ENCODE measurements around the gene GLDC.

The GLDC gene

GRCh38 chr9:6616951-6617602, 28.5 kb downstream of the GLDC start:
- no peak for DNase-seq

DNA sequence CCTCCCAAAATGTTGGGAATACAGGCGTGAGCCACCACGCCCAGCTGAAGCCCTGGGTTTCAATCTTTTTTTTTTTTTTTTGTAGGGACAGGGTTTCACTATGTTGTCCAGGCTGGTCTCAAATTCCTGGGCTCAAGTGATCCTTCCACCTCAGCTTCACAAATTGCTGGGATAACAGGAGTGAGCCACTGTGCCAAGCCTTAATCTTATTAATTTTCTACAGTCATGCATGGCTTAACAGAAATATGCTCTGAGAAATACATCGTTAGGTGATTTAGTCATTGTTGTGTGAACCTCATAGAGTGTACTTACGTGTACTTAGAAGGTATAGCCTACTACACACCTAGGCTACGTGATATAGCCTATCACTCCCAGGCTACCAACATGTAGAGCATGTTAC, 31.0 kb downstream of the GLDC start:
- no peak for DNase-seq

- DNase-seq, result no peak
These were observed 33.7 kb downstream of the GLDC start for GRCh38 chr9:6611865-6612264.

DNA sequence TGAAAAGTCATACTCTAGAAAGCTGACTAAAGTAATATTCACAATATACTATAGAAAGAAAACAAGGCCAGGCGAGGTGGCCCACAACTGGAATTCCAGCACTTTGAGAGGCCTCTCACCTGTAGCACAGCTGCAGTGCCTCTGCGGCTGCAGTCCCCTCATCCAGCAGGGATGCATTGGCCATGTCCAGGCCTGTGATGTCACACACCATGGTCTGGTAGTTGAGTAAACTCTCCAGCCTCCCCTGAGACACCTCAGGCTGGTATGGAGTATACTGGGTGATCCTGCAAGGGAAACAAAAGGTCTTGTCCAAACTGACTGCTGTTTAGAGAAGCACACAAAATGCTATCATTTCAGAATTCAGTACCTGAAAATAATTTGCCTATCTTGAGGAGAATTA, 35.5 kb downstream of the GLDC start:
- DNase-seq, result no peak

GRCh38 chr9:6609497-6610016, 36.0 kb downstream of the GLDC start:
- DNase-seq, result peak; percentile 0

DNA sequence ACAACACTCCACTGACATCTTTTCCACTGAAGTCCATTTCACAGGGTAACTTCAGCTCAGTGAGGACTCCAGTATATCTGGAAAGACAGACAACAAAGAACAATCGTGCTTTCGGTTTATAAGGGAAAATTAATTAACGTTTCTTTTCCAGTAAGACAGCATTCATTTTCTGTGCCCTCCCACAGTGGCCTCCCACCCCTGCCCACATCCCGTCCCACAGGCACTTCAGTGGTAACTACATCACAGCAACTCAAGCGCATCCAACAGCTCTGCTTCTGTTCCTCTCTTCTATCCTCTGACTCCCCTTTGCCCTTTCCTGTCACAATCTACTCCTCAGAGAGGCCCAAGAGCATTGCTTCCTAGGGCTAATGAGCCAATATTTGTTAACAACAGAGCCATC, 40.3 kb downstream of the GLDC start:
- peak; percentile 0 for DNase-seq

DNA sequence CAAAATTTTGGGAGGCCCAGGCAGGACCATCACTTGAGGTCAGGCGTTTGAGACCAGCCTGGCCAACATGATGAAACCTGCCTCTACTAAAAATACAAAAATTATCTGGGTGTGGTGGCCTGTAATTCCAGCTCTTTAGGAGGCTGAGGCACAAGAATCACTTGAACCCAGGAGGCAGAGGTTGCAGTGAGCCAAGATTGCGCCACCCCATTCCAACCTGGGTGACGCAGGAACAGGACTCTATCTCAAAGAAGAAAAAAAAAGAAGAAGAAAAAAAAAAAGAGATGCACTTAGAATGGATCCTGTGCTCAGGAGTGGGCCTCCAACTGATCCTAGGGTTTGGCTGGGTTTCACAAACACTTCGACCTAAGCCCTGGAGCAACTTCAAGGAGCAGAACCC, 45.1 kb downstream of the GLDC start:
- no peak for DNase-seq

DNA sequence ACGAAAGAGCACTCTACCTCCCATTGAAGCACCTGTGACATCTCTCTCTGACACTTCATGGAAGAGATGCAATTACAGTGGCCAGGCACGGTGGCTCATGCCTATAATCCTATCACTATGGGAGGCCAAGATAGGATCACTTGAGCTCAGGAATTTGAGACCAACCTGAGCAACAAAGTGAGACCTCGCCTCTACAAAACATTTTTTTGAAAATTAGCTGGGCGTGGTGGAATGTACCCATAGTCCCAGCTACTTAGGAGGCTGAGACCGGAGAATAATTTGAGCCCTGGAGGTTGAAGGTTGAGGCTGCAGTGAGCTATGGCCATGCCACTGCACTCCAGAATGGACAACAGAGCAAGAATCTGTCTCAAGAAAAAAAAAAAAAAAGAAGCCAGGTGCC, 45.5 kb downstream of the GLDC start:
- no peak for DNase-seq

GRCh38 chr9:6598249-6598725, 47.2 kb downstream of the GLDC start:
- DNase-seq, result peak; percentile 16

GRCh38 chr9:6592791-6593190, 52.7 kb downstream of the GLDC start:
- DNase-seq, result no peak

GRCh38 chr9:6592231-6592630, 53.3 kb downstream of the GLDC start:
- DNase-seq, result no peak

DNA sequence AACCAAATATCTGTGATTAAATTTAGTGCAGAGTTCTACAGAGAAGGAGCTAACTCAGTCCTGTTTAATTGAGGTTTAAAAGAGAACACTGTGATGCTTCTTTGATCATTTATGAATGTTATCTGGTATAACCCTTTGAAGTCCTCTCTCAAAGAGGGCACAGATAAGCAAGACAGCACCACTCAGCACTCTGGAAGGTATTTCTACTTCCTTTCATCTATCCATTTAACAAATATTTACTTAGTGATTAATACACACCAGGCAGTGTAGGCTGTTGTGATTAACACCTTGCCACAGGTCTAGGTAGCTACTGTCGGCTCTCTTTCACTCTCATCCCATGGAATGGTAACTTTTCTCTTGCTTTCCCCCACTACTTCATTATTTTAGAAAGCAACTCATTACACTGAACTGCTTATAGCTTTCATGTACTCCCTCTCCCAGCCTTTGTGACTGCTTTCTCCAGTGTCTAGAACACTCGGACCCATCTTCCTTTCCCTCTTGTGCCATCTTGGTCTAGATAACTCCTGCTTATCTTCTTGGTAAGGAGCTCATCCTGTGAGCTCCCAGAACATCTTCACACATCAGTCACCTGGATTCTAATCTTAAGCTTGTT, 54.7 kb downstream of the GLDC start:
- no peak for DNase-seq

DNA sequence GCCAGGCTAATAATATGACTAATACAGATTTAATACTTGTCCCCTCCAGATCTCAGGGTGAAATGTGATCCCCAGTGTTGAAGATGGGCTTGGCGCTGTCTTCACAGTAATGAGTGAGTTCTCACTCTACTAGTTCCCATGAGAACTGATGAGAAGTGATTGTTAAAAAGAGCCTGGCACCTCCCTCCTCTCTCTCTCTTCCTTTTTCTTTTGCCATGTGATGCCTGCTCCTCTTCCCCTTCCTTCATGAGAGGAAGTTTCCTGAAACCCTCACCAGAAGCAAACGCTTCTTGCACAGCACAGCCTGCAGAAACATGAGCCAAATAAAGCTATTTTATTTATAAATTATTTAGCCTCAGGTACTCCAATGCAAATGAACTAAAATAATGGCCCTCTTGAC, 55.2 kb downstream of the GLDC start:
- DNase-seq, result no peak

DNA sequence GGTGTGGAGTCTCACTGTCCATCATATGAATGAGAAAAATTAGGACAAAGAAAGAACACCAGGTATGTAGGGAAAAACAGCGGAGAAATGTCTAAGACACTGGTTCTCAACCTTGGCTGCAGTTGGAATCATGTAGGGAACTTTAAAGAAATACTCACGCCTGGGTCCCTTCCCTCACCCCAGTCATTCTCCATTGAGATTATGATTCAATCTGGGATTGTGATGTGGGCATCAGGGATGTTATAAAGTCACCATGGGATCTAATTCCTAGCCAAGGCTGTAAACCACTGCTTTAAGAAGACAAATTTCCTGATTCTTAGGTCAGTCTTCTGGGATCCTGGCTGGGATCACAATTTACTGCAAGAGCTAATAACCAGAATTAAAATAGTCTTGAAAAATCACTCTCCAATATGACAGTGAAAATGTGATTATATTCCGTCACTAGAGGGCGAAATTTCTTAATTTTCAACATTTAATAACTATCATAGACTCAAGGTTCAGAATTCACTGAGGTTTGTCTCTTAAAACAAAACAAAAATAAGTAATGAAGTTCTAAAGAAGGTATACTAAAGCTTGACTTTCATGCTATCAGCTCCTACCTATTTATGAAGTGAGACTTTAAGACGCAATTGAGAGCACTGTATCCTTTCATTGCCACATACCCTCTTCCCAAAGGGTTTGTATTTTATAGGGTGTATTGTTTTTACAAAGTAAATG, 60.5 kb downstream of the GLDC start:
- DNase-seq, result no peak

GRCh38 chr9:6581253-6581652, 64.3 kb downstream of the GLDC start:
- DNase-seq, result no peak

GRCh38 chr9:6579613-6580012, 65.9 kb downstream of the GLDC start:
- no peak for DNase-seq

DNA sequence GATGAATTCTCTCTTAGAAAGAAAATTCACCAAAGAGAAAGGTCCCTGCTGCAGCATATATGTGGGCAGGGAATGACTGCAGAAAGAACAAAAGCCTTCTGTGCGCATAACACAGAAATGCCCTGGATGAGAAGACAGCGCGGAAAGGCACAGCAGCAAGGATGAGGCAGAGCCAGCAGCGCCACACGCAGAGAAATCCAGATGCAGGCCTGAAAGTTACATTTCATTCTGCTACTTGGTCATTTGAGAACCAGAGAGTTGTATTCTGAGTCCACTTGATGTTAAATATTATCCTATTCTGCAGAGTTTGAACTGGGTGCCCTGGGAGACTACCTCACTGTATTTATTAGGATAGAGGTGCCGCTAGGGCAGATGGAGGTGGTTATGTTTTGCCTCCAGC, 68.5 kb downstream of the GLDC start:
- no peak for DNase-seq

- DNase-seq, result no peak
These were observed 70.0 kb downstream of the GLDC start for GRCh38 chr9:6575324-6576034.

DNA sequence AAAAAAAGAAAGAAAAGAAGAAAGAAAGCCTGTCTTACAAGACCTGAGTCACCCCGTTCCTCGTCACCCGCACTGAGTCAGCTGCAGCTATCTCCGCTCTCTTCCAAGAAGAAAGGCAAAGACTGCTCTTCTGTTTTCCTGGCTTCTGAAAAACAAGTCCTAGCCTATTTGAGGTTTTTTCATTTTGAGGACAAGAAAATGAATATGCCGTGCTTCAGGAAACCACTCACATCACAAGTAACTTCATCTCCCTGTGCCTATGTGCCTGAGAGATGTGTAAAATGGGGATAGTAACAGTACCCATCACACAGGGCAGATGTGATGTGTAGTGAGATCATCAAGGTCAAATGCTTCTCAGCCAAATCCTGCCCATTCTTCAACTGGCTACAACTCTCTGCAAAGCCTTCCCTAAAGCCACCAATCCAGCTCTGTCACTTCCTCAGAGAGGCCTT, 78.4 kb downstream of the GLDC start:
- peak; percentile 40 for DNase-seq

- DNase-seq, result peak; percentile 45
These were observed 79.0 kb downstream of the GLDC start for GRCh38 chr9:6566409-6567139.

DNA sequence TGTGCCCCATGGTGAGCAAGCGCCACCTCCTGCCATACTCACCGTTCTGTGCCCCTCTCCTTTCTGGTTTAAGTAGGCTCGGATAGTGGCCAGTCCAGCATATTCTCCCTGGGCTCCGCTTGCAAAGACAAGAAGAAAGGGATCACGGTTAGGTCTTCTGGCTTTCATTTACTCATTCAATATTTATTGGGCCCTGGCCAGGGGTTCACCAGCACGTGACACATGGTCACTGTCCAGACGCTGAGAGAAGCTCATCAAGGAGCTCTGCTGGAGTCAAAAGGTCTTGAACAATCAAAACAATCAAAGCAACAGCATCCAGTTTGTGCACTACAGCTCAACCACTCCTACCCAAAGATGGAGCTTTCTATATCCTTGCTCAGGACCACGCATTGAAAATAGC, 80.2 kb downstream of the GLDC start:
- DNase-seq, result no peak

DNA sequence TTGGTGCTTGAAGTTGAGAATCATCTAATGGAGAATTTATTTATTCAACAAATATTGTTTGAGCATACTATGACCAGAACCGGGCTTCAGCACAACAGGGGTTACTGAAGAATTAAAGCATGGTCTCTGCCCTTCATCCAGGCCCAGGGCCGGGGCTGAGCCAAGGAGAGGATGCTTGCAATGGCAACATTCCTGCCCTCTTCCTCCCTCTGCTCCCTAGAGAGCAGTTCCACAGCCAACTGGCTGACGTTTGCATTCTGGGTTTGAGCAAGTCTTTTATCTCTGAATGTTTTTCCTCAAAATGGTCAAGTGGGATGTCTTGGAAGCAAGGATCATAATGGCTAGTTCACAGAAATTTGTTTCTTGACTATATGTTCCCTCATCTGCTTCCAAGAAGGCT, 80.7 kb downstream of the GLDC start:
- DNase-seq, result no peak

GRCh38 chr9:6564360-6564759, 81.2 kb downstream of the GLDC start:
- no peak for DNase-seq

Data from stimulated activated naive CD4-positive, alpha-beta T cell treated with Interleukin-2 at 50 U/mL for 16 hours (primary cell).